Mesenchymal stem cell (in vitro differentiated cells and primary cell): ENCODE measurements around the gene PHF19.

Experiments used
- DNase-seq: peaks from one replicate; pipeline ENCODE4 v3.0.0-alpha.2; 2013
- H2AFZ ChIP-seq: one replicate; pipeline ENCODE4 v1.6.1; 2013; ENCODE audit warnings: low read depth, mild to moderate bottlenecking, control low read depth, inconsistent platforms, low read length, moderate library complexity
- H2AK5ac ChIP-seq: 2 replicates; pipeline ENCODE4 v1.6.1; 2013; ENCODE audit warnings: low read length, moderate library complexity, mild to moderate bottlenecking, inconsistent platforms; ENCODE audit not compliant: severe bottlenecking
- H2BK120ac ChIP-seq: one replicate; pipeline ENCODE4 v1.6.1; 2013; ENCODE audit warnings: low read depth, mild to moderate bottlenecking, inconsistent platforms, low read length, moderate library complexity
- H2BK12ac ChIP-seq, 2 experiments: one replicate each; pipeline ENCODE4 v1.6.1; 2013; ENCODE audit warnings: inconsistent platforms in 2 of 2, low read length in 2 of 2, mild to moderate bottlenecking in 2 of 2, moderate library complexity in 2 of 2, control low read depth in 1 of 2
- H2BK15ac ChIP-seq: one replicate; pipeline ENCODE4 v1.6.1; 2013; ENCODE audit warnings: mild to moderate bottlenecking, low read depth, inconsistent platforms; ENCODE audit not compliant: poor library complexity, severe bottlenecking
- H2BK5ac ChIP-seq: 2 replicates; pipeline ENCODE4 v1.6.1; 2013; ENCODE audit warnings: low read depth, mild to moderate bottlenecking, low read length, control low read depth, inconsistent platforms; ENCODE audit not compliant: poor library complexity, severe bottlenecking
- H3K14ac ChIP-seq, 2 experiments: one replicate each; pipeline ENCODE4 v1.6.1; 2013; ENCODE audit warnings: inconsistent platforms in 2 of 2, low read length in 2 of 2, control low read depth in 1 of 2, mild to moderate bottlenecking in 1 of 2, moderate library complexity in 1 of 2
- H3K18ac ChIP-seq, 2 experiments: one replicate each; pipeline ENCODE4 v1.6.1; 2013; ENCODE audit warnings: inconsistent platforms in 2 of 2, low read length in 2 of 2, control low read depth in 1 of 2, low read depth in 1 of 2, mild to moderate bottlenecking in 1 of 2
- H3K23ac ChIP-seq, 2 experiments: one replicate each; pipeline ENCODE4 v1.6.1; 2013; ENCODE audit warnings: inconsistent platforms in 2 of 2, low read length in 2 of 2, mild to moderate bottlenecking in 2 of 2, moderate library complexity in 2 of 2, control low read depth in 1 of 2
- H3K27ac ChIP-seq: 2 replicates; pipeline ENCODE4 v1.5.1; 2013; ENCODE audit warnings: mild to moderate bottlenecking, moderate library complexity, low read length, control low read depth, inconsistent platforms; ENCODE audit not compliant: poor library complexity, severe bottlenecking
- H3K27me3 ChIP-seq, 2 experiments: 2 replicates each; pipeline versions ENCODE4 v1.6.1 to v1.7.0; 2013; ENCODE audit warnings: low read length in 2 of 2, mild to moderate bottlenecking in 2 of 2, moderate library complexity in 2 of 2, control low read depth in 1 of 2, inconsistent platforms in 1 of 2; ENCODE audit not compliant: control insufficient read depth in 1 of 2, insufficient read depth in 1 of 2
- H3K36me3 ChIP-seq, 2 experiments: 2 replicates each; pipeline versions ENCODE4 v1.6.1 to v1.7.0; 2013; ENCODE audit warnings: low read length in 2 of 2, control low read depth in 1 of 2, inconsistent platforms in 1 of 2, low read depth in 1 of 2, mild to moderate bottlenecking in 1 of 2; ENCODE audit not compliant: insufficient read depth in 2 of 2, control insufficient read depth in 1 of 2
- H3K4ac ChIP-seq, 2 experiments: one replicate each; pipeline ENCODE4 v1.6.1; 2013; ENCODE audit warnings: inconsistent platforms in 2 of 2, low read length in 2 of 2, mild to moderate bottlenecking in 2 of 2, moderate library complexity in 2 of 2, control low read depth in 1 of 2, low read depth in 1 of 2
- H3K4me1 ChIP-seq: 2 replicates; pipeline ENCODE4 v1.6.1; 2013; ENCODE audit warnings: low read depth, low read length, control low read depth; ENCODE audit not compliant: control insufficient read depth, insufficient read depth
- H3K4me2 ChIP-seq: 2 replicates; pipeline ENCODE4 v1.6.1; 2013; ENCODE audit warnings: low read length, mild to moderate bottlenecking, inconsistent platforms; ENCODE audit not compliant: poor library complexity, severe bottlenecking
- H3K4me3 ChIP-seq, 2 experiments: 2 replicates each; pipeline versions ENCODE4 v1.5.1 to v1.7.0; 2013; ENCODE audit warnings: low read length in 2 of 2, mild to moderate bottlenecking in 2 of 2, control low read depth in 1 of 2, low read depth in 1 of 2; ENCODE audit not compliant: insufficient read depth in 1 of 2
- H3K79me1 ChIP-seq: replicated peaks from 2 replicates; pipeline ENCODE4 v1.6.1; 2013; ENCODE audit warnings: mild to moderate bottlenecking, control low read depth, low read length, inconsistent platforms; ENCODE audit not compliant: poor library complexity, severe bottlenecking
- H3K9ac ChIP-seq: 2 replicates; pipeline ENCODE4 v1.7.0; 2013; ENCODE audit warnings: mild to moderate bottlenecking, low read length, moderate library complexity
- H3K9me3 ChIP-seq: 2 replicates; pipeline ENCODE4 v1.7.0; 2013; ENCODE audit warnings: mild to moderate bottlenecking, low read length; ENCODE audit not compliant: control insufficient read depth
- H4K8ac ChIP-seq: one replicate; pipeline ENCODE4 v1.6.1; 2013; ENCODE audit warnings: inconsistent platforms, mild to moderate bottlenecking, low read length, moderate library complexity
- H4K91ac ChIP-seq: one replicate; pipeline ENCODE4 v1.6.1; 2013; ENCODE audit warnings: mild to moderate bottlenecking, low read length, inconsistent platforms
- WGBS: methylation state at CpG from one replicate; pipeline ENCODE4 v1.1.7; 2013; ENCODE audit warnings: mixed read lengths; 5-methylcytosine and 5-hydroxymethylcytosine counted together

The PHF19 gene

DNA sequence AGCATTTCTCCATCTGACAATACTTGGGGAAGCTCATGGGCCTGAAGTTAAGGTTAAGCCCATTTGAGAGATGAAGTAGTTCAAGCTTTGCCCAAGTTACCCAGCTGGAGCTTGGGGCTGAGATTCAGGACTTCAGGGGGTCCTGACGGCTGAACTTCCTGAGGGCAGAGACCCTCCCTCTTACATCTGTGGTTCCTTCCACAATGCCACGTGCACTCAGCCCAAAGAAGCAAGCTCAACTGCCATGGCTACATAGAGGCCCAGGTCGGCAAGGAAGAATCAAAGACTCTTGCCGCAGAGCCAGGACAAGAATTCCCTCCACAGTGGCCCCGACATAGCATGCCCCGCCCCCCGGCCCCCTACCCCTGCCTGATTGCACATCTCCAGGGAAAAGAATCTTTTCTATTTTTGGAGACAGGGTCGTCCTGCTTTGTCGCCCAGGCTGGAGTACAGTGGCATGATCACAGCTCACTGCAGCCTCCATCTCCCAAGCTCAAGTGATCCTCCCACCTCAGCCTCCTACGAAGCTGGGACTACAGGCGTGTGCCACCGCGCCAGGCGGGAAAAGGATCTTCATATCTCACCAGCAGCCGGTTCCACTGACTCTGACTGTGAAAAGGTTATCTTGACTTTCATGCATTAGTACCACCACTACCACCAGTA, 9.2 kb downstream of the PHF19 start:
- Histone ChIP-seq H2BK12ac (peak overlapping the region in 1 of 2 experiments; percentile 28), H4K8ac (no peak overlapping the region), H3K9me3 (no peaks in the 10 kb centered on the region), H2BK120ac (no peak overlapping the region), H2BK5ac (no peak overlapping the region), H3K27me3 (no peaks in the 10 kb centered on the region), H3K79me1 (peaks cover 1% of the 10 kb centered on the region), H3K4me3 (peak overlapping the region in 1 of 2 experiments; percentile 63), H3K23ac (no peak overlapping the region), H3K18ac (no peak overlapping the region), H3K4me2 (peak overlapping the region; percentile 61), H3K4ac (no peak overlapping the region), H4K91ac (no peak overlapping the region), H2AFZ (no peak overlapping the region), H3K27ac (peak overlapping the region; percentile 33), H3K9ac (peak overlapping the region; percentile 60), H3K36me3 (peaks cover 13 to 39% of the 10 kb centered on the region in 2 experiments), H2AK5ac (peak overlapping the region; percentile 28), H3K4me1 (peaks cover 14% of the 10 kb centered on the region), H3K14ac (no peak overlapping the region), H2BK15ac (no peak overlapping the region)
- WGBS = 96% methylated on average over 15 of the region's 15 CpGs
- no peak for DNase-seq

DNA sequence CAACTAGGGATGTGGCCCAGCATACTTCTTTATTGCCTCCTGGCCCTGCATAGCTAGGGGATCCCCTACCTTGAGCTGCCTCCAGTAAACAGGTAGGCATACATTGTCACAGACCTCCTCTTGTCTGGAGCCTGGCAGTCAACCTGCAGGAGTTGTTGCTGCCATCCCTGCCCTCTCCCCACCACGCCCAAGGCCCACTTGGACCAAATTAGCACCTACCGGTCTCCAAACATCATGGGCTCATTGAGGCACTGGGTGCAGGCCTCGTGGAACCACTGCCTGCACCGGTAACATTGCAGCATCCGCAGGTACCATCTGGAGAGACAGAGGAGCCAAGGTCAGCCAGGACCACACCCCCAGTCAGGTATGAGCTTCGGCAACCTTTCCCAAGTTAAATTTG, 10.3 kb downstream of the PHF19 start:
- Histone ChIP-seq H3K14ac (no peak overlapping the region), H3K4ac (no peak overlapping the region), H4K91ac (peak overlapping the region; percentile 37), H4K8ac (no peak overlapping the region), H3K4me1 (peaks cover 14% of the 10 kb centered on the region), H2AK5ac (no peak overlapping the region), H2AFZ (no peak overlapping the region), H3K18ac (no peak overlapping the region), H3K4me2 (no peak overlapping the region), H3K27ac (no peak overlapping the region), H3K23ac (no peak overlapping the region), H3K4me3 (no peak overlapping the region), H3K9ac (no peak overlapping the region), H3K9me3 (no peaks in the 10 kb centered on the region), H2BK15ac (no peak overlapping the region), H3K27me3 (no peaks in the 10 kb centered on the region), H3K36me3 (peaks cover 24 to 47% of the 10 kb centered on the region in 2 experiments), H3K79me1 (peaks cover 1% of the 10 kb centered on the region), H2BK120ac (no peak overlapping the region), H2BK12ac (no peak overlapping the region), H2BK5ac (no peak overlapping the region)
- DNase-seq = no peak
- 100% methylated on average over 6 of the region's 6 CpGs for WGBS

DNA sequence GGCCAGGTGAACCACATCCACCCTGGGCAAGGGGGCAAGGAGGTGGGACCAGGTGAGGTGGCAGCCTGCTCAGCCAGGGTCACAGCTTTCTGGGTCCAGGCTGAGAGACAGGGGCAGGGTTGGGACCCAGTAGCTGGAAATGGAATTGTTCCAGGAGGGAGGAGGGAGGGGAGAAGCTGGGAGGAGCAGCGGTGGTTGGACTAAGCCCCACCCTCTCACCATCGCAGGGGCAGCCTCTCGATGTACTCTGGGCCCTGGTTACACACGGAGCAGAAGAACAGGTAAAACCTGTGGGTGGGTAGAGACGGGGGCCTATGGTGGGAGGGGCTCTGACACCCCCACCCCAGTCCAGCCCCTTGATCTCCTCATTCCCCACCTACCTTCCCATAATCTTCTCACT, 11.2 kb downstream of the PHF19 start:
- Histone ChIP-seq H4K91ac (peak overlapping the region; percentile 41), H2BK120ac (no peak overlapping the region), H4K8ac (peak overlapping the region; percentile 66), H3K79me1 (peaks cover 1% of the 10 kb centered on the region), H3K36me3 (peaks cover 32 to 56% of the 10 kb centered on the region in 2 experiments), H3K27ac (no peak overlapping the region), H3K18ac (no peak overlapping the region), H3K9ac (no peak overlapping the region), H3K9me3 (no peaks in the 10 kb centered on the region), H2BK12ac (no peak overlapping the region), H3K23ac (no peak overlapping the region), H3K4me2 (no peak overlapping the region), H3K4ac (peak overlapping the region in 1 of 2 experiments; percentile 24), H3K4me3 (no peak overlapping the region), H2BK15ac (no peak overlapping the region), H3K27me3 (no peaks in the 10 kb centered on the region), H2BK5ac (no peak overlapping the region), H2AFZ (no peak overlapping the region), H3K4me1 (peaks cover 14% of the 10 kb centered on the region), H3K14ac (no peak overlapping the region), H2AK5ac (no peak overlapping the region)
- DNase-seq = no peak
- WGBS = 90% methylated on average over 3 of the region's 5 CpGs

DNA sequence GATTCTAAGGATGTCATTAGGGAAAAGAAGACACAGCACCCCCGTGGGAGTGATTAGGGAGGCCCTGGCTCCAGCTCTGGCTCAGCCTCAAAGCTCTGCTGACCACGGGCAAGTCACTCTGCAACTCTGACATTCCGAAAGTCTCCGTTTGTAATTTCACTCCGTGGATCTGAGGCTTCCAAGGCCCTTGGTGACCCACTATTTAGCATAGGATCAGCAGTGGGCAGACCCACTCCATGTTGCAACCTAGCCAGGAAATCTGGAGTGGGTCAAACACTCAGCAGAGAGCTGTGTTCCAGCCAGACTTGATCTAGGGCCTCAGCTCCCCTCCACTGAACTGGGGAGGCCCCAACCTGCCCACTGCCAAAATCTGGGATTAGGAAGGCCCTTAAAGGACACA, 11.8 kb downstream of the PHF19 start:
- no peak overlapping the region for H3K4me2 ChIP-seq
- H3K4ac ChIP-seq = no peak overlapping the region
- H4K91ac ChIP-seq = no peak overlapping the region
- H3K27me3 ChIP-seq = no peaks in the 10 kb centered on the region
- H3K9ac ChIP-seq = peak overlapping the region; percentile 39
- H3K18ac ChIP-seq = no peak overlapping the region
- peaks cover 1% of the 10 kb centered on the region for H3K79me1 ChIP-seq
- no peak overlapping the region for H2BK15ac ChIP-seq
- no peak overlapping the region for H2BK5ac ChIP-seq
- no peak overlapping the region for H3K4me3 ChIP-seq
- 64% methylated on average over 5 of the region's 5 CpGs for WGBS
- H2AFZ ChIP-seq = no peak overlapping the region
- no peak overlapping the region for H2BK120ac ChIP-seq
- no peak overlapping the region for H2BK12ac ChIP-seq
- H3K23ac ChIP-seq = no peak overlapping the region
- no peak overlapping the region for H4K8ac ChIP-seq
- no peak overlapping the region for H2AK5ac ChIP-seq
- H3K4me1 ChIP-seq = peaks cover 14% of the 10 kb centered on the region
- no peak overlapping the region for H3K14ac ChIP-seq
- peaks cover 38 to 57% of the 10 kb centered on the region in 2 experiments for H3K36me3 ChIP-seq
- no peak overlapping the region for H3K27ac ChIP-seq
- no peak for DNase-seq
- no peaks in the 10 kb centered on the region for H3K9me3 ChIP-seq
